Vagina (tissue), 2 donors: ENCODE data around the gene APAF1.

ENCODE experiments used
- POLR2A ChIP-seq, 2 donors: fragments of 450-650 bp; IDR thresholded peaks; one replicate each; pipeline ENCODE4 v1.6.1; 2017; ENCODE audit warnings: antibody characterized with exemption in 2 of 2, mild to moderate bottlenecking in 2 of 2, moderate library complexity in 2 of 2
- TF ChIP-seq, protein P1 (sequence below), 3 experiments: fragments of 450-650 bp in 2 of 3; fragments of 200-600 bp in 1 of 3; sonication (generic) in 1 of 3; IDR thresholded peaks; one replicate each; pipeline ENCODE4 v1.5.1; 2017 to 2019; ENCODE audit warnings: antibody characterized with exemption in 3 of 3, mild to moderate bottlenecking in 2 of 3, moderate library complexity in 2 of 3

DNA sequence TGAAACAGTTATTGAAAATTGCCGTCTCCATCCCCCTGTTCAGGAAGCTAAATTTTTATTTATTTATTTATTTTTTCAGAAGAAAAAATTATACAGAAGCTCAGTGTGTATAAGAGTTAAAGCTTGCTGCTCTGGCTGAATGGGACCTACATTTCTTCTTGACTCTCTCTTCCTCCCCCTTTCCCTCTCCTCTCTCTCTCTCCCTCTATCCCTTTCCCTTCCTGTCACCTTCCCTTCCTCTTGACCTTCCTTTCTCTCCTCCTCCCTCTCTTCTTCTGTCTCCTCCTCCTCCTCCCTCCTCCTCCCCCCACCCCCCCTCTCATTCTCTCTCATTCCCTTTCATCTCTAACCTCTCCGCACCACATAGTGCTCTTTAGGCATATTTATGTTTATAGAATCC lies 39.1 kb downstream of the APAF1 start:
- TF ChIP-seq, protein P1, sequence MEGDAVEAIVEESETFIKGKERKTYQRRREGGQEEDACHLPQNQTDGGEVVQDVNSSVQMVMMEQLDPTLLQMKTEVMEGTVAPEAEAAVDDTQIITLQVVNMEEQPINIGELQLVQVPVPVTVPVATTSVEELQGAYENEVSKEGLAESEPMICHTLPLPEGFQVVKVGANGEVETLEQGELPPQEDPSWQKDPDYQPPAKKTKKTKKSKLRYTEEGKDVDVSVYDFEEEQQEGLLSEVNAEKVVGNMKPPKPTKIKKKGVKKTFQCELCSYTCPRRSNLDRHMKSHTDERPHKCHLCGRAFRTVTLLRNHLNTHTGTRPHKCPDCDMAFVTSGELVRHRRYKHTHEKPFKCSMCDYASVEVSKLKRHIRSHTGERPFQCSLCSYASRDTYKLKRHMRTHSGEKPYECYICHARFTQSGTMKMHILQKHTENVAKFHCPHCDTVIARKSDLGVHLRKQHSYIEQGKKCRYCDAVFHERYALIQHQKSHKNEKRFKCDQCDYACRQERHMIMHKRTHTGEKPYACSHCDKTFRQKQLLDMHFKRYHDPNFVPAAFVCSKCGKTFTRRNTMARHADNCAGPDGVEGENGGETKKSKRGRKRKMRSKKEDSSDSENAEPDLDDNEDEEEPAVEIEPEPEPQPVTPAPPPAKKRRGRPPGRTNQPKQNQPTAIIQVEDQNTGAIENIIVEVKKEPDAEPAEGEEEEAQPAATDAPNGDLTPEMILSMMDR (IDR thresholded peaks at IDR 0.05), result no peak
- no peak for TF ChIP-seq POLR2A (IDR thresholded peaks at IDR 0.05)
